DOHH2 (cell line): ENCODE measurements around the gene FAR2.
"Not testable (repeated sequence)": the region's sequence is repeated elsewhere in the genome, so short reads cannot be mapped to it uniquely, and the experiment has no call there.

Experiments used
- H3F3A ChIP-seq: fragments of 200-600 bp; sonication (generic), shearing (Covaris generic); 2 replicates; pipeline ENCODE4 v1.6.0; 2016; ENCODE audit warnings: antibody characterized with exemption, mild to moderate bottlenecking; ENCODE audit not compliant: control insufficient read depth, insufficient read depth
- H3K27ac ChIP-seq: fragments of 200-600 bp; sonication (generic); 2 replicates; pipeline ENCODE4 v1.5.1; 2014; ENCODE audit warnings: low read depth, mild to moderate bottlenecking, low read length, moderate library complexity
- H3K27me3 ChIP-seq: fragments of 200-600 bp; sonication (generic); 2 replicates; pipeline ENCODE4 v1.6.1; 2014; ENCODE audit warnings: mild to moderate bottlenecking, low read length, mixed read lengths; ENCODE audit not compliant: control insufficient read depth
- H3K36me3 ChIP-seq: fragments of 200-600 bp; sonication (generic); 2 replicates; pipeline ENCODE4 v1.6.1; 2014; ENCODE audit warnings: mild to moderate bottlenecking, low read length, moderate library complexity, mixed read lengths; ENCODE audit not compliant: control insufficient read depth
- H3K4me1 ChIP-seq: fragments of 200-600 bp; sonication (generic); 2 replicates; pipeline ENCODE4 v1.6.1; 2014; ENCODE audit warnings: mild to moderate bottlenecking, low read length, mixed read lengths; ENCODE audit not compliant: control insufficient read depth
- H3K4me2 ChIP-seq: fragments of 200-600 bp; sonication (generic); 2 replicates; pipeline ENCODE4 v1.6.0; 2014; ENCODE audit warnings: mild to moderate bottlenecking, low read length, moderate library complexity
- H3K4me3 ChIP-seq: fragments of 200-600 bp; sonication (generic); 2 replicates; pipeline ENCODE4 v1.5.1; 2014; ENCODE audit warnings: mild to moderate bottlenecking, low read length, mixed read lengths
- H3K79me2 ChIP-seq: fragments of 200-600 bp; sonication (generic); 2 replicates; pipeline ENCODE4 v1.6.1; 2014; ENCODE audit warnings: mild to moderate bottlenecking, low read length, mixed read lengths; ENCODE audit not compliant: control insufficient read depth
- H3K9me2 ChIP-seq: fragments of 200-600 bp; sonication (generic); replicated peaks from 2 replicates; pipeline ENCODE4 v1.6.1; 2014; ENCODE audit warnings: mild to moderate bottlenecking, low read length, mixed read lengths; ENCODE audit not compliant: control insufficient read depth
- H3K9me3 ChIP-seq: fragments of 200-600 bp; sonication (generic); 2 replicates; pipeline ENCODE4 v1.6.1; 2014; ENCODE audit warnings: antibody characterized with exemption, low read length, mixed read lengths; ENCODE audit not compliant: control insufficient read depth, insufficient read depth
- H4K20me1 ChIP-seq: fragments of 200-600 bp; sonication (generic); 2 replicates; pipeline ENCODE4 v1.6.0; 2014; ENCODE audit warnings: low read depth, mild to moderate bottlenecking, antibody characterized with exemption, low read length, moderate library complexity; ENCODE audit not compliant: control insufficient read depth, insufficient read depth
- EZH2phosphoT487 ChIP-seq: fragments of 200-600 bp; sonication (generic); IDR thresholded peaks from 2 replicates; pipeline ENCODE4 v1.6.1; 2017; ENCODE audit warnings: borderline replicate concordance, mild to moderate bottlenecking, antibody characterized with exemption, low read length, moderate library complexity, mixed read lengths
- TF ChIP-seq, protein P1 (sequence below): fragments of 200-600 bp; sonication (generic); IDR thresholded peaks from one replicate; pipeline ENCODE4 v1.5.1; 2014; ENCODE audit warnings: antibody characterized with exemption, mild to moderate bottlenecking, low read depth, low read length; ENCODE audit not compliant: poor library complexity, severe bottlenecking

The FAR2 gene

GRCh38 chr12:29176941-29177340 is 27.9 kb downstream of the FAR2 start:
- Histone ChIP-seq H3K9me2 (no peaks in the 10 kb centered on the region), H3K79me2 (no peaks in the 10 kb centered on the region), H3K4me1 (no peaks in the 10 kb centered on the region), H3K9me3 (no peaks in the 10 kb centered on the region; the same call in 1 of the 2 replicates), H3K4me2 (no peak overlapping the region), H3K27ac (no peak overlapping the region), H3K36me3 (no peaks in the 10 kb centered on the region), H3F3A (no peaks in the 10 kb centered on the region), H3K27me3 (no peaks in the 10 kb centered on the region), H3K4me3 (no peak overlapping the region), H4K20me1 (no peaks in the 10 kb centered on the region)
- TF ChIP-seq, protein P1, sequence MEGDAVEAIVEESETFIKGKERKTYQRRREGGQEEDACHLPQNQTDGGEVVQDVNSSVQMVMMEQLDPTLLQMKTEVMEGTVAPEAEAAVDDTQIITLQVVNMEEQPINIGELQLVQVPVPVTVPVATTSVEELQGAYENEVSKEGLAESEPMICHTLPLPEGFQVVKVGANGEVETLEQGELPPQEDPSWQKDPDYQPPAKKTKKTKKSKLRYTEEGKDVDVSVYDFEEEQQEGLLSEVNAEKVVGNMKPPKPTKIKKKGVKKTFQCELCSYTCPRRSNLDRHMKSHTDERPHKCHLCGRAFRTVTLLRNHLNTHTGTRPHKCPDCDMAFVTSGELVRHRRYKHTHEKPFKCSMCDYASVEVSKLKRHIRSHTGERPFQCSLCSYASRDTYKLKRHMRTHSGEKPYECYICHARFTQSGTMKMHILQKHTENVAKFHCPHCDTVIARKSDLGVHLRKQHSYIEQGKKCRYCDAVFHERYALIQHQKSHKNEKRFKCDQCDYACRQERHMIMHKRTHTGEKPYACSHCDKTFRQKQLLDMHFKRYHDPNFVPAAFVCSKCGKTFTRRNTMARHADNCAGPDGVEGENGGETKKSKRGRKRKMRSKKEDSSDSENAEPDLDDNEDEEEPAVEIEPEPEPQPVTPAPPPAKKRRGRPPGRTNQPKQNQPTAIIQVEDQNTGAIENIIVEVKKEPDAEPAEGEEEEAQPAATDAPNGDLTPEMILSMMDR = no peak
- TF ChIP-seq EZH2phosphoT487 = no peak

- not testable (repeated sequence) for H3K9me2 ChIP-seq, H3K36me3 ChIP-seq, H3K27ac ChIP-seq, H3F3A ChIP-seq, H3K9me3 ChIP-seq, H3K79me2 ChIP-seq, H3K27me3 ChIP-seq, H4K20me1 ChIP-seq, H3K4me1 ChIP-seq, H3K4me2 ChIP-seq, H3K4me3 ChIP-seq
These were observed 33.2 kb downstream of the FAR2 start for GRCh38 chr12:29182247-29182646.

- Histone ChIP-seq H3K36me3 (no peaks in the 10 kb centered on the region), H3K4me2 (no peak overlapping the region), H3K27me3 (no peaks in the 10 kb centered on the region), H3K27ac (no peak overlapping the region), H4K20me1 (no peaks in the 10 kb centered on the region), H3K9me3 (no peaks in the 10 kb centered on the region), H3K4me3 (no peak overlapping the region), H3F3A (no peaks in the 10 kb centered on the region), H3K4me1 (no peaks in the 10 kb centered on the region), H3K79me2 (no peaks in the 10 kb centered on the region), H3K9me2 (no peaks in the 10 kb centered on the region)
- TF ChIP-seq EZH2phosphoT487 = no peak
- TF ChIP-seq, protein P1 = no peak
These were observed 38.7 kb downstream of the FAR2 start for GRCh38 chr12:29187756-29188155.

GRCh38 chr12:29191267-29191850 is 42.3 kb downstream of the FAR2 start:
- no peak overlapping the region for H3K4me2 ChIP-seq
- H3K79me2 ChIP-seq = no peaks in the 10 kb centered on the region
- no peak overlapping the region for H3K27ac ChIP-seq
- no peak overlapping the region for H3K4me3 ChIP-seq
- no peaks in the 10 kb centered on the region for H4K20me1 ChIP-seq
- no peaks in the 10 kb centered on the region for H3K9me2 ChIP-seq
- H3K9me3 ChIP-seq = no peaks in the 10 kb centered on the region
- H3K36me3 ChIP-seq = no peaks in the 10 kb centered on the region
- no peaks in the 10 kb centered on the region for H3K4me1 ChIP-seq
- TF ChIP-seq, protein P1 = no peak
- TF ChIP-seq EZH2phosphoT487 = no peak
- H3F3A ChIP-seq = no peaks in the 10 kb centered on the region
- no peaks in the 10 kb centered on the region for H3K27me3 ChIP-seq
